ENCODE data around the gene FAM131A.

The FAM131A gene

DNA sequence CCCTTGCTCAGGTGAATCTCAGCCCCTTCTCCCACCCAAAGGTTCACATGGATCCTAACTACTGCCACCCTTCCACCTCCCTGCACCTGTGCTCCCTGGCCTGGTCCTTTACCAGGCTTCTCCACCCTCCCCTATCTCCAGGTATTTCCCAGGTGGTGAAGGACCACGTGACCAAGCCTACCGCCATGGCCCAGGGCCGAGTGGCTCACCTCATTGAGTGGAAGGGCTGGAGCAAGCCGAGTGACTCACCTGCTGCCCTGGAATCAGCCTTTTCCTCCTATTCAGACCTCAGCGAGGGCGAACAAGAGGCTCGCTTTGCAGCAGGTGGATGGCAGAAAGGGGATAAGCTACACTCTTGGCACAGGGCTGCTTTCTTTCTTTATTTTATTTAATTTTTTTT lies 4.5 kb downstream of the FAM131A start:
- no peak for TF ChIP-seq POLR2A (IDR thresholded peaks at IDR 0.05; ENCODE audit: low read depth, low read length)
- DNase-seq (ENCODE audit: insufficient read length, low spot score) = no peak
- FAIRE-seq = no peak

DNA sequence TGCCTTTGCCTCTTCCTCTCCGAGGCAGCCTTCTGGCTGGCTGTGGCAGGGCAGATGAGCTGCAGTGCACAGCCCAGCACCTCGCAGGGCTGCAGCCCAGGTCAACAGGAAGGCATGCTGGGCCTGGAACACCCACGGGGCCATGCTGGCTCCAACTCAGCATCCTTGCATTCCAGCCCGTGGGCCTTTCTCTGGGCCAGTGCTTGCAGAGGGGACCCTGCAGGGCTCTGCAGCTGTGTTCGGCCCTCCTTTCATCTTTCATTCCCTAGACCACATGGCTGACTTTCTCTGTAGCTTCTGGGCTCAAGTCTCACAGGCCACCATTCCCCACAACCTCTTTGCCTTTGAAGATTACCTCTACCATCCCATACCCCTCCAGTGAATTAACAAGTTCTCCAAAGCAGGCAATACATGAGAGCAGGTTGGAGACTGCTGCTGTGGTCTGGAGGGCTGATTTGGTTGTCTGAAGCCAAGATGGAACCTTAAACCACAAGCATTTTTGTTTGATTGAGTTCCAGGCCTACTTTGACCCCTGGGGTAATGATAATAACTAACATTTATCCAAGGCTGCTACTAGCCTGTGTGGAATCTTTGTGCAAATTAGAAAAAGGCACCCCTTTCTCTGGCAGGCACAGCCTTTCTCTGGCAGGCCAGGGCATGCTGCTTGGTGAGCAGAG lies 5.9 kb downstream of the FAM131A start:
- FAIRE-seq = no peak
- no peak for TF ChIP-seq POLR2A (IDR thresholded peaks at IDR 0.05; ENCODE audit: low read depth, low read length)
- DNase-seq (ENCODE audit: insufficient read length, low spot score) = no peak

DNA sequence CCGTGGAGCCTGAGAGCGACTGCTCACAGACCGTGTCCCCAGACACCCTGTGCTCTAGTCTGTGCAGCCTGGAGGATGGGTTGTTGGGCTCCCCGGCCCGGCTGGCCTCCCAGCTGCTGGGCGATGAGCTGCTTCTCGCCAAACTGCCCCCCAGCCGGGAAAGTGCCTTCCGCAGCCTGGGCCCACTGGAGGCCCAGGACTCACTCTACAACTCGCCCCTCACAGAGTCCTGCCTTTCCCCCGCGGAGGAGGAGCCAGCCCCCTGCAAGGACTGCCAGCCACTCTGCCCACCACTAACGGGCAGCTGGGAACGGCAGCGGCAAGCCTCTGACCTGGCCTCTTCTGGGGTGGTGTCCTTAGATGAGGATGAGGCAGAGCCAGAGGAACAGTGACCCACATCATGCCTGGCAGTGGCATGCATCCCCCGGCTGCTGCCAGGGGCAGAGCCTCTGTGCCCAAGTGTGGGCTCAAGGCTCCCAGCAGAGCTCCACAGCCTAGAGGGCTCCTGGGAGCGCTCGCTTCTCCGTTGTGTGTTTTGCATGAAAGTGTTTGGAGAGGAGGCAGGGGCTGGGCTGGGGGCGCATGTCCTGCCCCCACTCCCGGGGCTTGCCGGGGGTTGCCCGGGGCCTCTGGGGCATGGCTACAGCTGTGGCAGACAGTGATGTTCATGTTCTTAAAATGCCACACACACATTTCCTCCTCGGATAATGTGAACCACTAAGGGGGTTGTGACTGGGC lies 7.3 kb downstream of the FAM131A start:
- no peak for TF ChIP-seq POLR2A (IDR thresholded peaks at IDR 0.05; ENCODE audit: low read depth, low read length)
- no peak for DNase-seq (ENCODE audit: insufficient read length, low spot score)
- no peak for FAIRE-seq

DNA sequence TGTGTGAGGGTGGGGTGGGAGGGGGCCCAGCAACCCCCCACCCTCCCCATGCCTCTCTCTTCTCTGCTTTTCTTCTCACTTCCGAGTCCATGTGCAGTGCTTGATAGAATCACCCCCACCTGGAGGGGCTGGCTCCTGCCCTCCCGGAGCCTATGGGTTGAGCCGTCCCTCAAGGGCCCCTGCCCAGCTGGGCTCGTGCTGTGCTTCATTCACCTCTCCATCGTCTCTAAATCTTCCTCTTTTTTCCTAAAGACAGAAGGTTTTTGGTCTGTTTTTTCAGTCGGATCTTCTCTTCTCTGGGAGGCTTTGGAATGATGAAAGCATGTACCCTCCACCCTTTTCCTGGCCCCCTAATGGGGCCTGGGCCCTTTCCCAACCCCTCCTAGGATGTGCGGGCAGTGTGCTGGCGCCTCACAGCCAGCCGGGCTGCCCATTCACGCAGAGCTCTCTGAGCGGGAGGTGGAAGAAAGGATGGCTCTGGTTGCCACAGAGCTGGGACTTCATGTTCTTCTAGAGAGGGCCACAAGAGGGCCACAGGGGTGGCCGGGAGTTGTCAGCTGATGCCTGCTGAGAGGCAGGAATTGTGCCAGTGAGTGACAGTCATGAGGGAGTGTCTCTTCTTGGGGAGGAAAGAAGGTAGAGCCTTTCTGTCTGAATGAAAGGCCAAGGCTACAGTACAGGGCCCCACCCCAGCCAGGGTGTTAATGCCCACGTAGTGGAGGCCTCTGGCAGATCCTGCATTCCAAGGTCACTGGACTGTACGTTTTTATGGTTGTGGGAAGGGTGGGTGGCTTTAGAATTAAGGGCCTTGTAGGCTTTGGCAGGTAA lies 8.1 kb downstream of the FAM131A start:
- DNase-seq (ENCODE audit: insufficient read length, low spot score) (peak; percentile 87), FAIRE-seq (peak; percentile 69)
- TF ChIP-seq POLR2A (IDR thresholded peaks at IDR 0.05; ENCODE audit: low read depth, low read length) = no peak

DNA sequence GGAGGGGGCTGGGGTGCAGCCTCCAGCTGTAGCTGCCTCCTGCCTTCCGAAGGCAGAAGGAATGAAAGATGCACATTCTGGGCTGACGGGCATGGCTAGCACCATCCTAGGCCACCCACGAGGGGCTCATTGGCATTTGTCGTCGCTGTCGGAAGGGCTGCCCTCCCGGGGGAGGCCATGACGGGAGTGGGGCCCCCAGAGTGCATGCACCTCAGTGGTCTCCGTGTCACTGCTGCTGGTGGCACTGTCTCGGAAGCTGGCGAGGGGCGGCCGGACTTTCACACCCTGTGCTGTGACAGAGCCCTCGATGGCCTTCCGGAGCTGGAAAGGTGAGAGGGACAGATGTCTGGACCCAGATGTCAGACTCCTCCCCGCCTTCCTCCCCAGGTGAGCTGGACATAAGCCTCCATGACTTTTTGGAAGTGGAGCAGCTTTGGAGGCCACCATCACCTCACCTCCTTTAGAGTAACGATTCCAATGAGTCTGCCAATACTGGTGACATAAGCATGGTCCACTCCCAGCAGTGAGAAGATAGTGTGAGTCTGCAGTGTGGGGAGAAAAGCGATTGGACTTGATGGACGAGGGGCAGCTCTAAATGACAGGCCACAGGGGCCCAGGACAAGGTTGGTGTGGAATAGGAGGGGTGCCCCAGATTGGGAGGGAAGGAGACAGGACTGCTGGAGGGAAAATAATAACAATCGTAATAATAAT lies 9.2 kb downstream of the FAM131A start:
- FAIRE-seq (no peak), DNase-seq (ENCODE audit: insufficient read length, low spot score) (no peak)
- no peak for TF ChIP-seq POLR2A (IDR thresholded peaks at IDR 0.05; ENCODE audit: low read depth, low read length)

DNA sequence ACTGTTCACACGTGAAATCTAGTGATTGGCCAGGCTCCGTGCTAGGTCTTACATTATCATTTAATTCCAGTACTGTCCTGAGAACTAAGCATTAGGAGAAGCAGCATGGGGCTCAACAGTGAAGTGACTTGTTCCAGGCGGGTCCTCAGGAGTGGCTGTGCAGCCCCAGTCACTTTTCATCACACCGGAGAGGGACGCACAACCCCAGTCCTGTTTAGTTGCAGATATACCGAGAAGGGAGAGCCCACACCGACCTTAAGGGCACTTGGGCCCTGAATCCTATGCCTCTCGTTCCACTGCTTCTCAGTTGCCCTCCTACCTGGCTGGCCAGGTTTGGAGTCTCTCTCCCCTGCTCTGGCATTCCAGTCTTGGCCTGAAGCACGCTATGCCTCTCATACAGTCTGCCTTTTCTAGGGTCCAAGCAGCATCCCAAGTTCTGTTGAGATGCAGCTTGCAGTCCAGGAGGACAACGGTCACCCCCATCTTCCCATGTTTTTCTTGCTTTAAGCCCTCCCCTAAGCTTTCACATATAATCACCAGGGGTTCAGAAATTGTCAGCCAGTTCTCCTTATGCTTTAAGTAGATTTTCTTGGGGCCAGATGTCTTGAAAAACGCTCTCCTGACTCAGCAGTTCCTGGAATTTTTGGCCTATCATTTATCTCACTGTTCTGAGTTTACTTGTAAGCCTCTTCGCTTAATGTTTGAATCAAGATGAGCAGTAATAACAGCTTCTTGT lies 10.1 kb downstream of the FAM131A start:
- DNase-seq (ENCODE audit: insufficient read length, low spot score) (no peak), FAIRE-seq (no peak)
- no peak for TF ChIP-seq POLR2A (IDR thresholded peaks at IDR 0.05; ENCODE audit: low read depth, low read length)

DNA sequence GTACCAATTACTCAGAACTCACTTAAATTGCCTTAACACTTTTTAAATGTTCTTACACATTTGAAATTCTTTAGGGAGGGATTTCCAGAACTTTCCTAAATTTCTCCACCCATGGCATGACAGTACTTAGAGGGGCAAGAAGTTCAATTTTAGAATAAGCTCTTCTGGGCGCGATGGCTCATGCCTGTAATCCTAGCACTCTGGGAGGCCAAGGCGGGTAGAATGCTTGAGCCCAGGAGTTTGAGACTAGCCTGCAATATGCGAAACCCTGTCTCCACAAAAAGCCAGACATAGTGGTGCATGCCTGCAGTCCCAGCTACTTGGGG lies 10.6 kb downstream of the FAM131A start:
- no peak for TF ChIP-seq POLR2A (IDR thresholded peaks at IDR 0.05; ENCODE audit: low read depth, low read length)
- no peak for DNase-seq (ENCODE audit: insufficient read length, low spot score)
- no peak for FAIRE-seq

DNA sequence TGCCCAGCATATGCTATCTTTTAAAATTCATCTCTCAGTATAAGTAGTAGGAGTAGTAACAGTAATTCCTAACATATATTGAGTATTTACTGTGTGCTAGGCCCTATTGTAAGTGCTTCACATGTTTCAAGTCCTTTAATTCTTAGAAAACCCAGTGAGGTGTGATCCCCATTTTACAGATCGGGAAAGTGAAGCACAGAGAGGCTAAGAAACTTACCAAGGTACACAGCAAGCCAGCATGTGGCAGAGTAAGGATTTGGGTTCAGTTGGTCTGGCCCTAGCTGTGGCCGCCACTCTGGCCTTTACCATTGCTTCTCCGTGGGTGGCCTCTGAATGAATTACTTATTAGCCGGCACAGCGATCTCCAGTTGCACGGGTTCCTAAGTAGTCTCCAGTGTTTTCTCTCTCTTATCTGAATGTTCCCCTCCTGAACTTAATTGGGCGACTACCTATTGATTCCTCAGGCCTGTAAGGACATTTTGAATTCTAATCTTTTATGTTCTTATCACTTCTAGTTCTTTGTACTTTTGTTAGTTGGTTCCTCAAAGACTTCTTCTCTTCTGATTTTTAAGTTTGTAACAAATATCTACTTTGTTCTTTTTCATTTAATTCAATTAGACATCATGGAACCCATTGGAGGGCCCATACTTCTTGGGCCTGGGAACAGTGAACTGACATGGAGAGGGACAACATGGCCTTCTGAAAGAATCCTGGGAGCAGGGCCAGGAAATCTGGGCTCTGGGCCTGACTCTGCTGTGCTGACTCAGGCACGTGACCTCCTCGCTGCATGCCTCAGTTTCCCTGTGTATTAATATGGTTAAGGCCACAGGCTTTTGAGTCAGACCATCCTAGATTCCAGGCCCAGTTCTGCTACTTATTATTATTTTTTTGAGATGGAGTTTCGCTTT lies 12.4 kb downstream of the FAM131A start:
- TF ChIP-seq POLR2A (IDR thresholded peaks at IDR 0.05; ENCODE audit: low read depth, low read length) = no peak
- no peak for FAIRE-seq
- DNase-seq (ENCODE audit: insufficient read length, low spot score) = no peak

DNA sequence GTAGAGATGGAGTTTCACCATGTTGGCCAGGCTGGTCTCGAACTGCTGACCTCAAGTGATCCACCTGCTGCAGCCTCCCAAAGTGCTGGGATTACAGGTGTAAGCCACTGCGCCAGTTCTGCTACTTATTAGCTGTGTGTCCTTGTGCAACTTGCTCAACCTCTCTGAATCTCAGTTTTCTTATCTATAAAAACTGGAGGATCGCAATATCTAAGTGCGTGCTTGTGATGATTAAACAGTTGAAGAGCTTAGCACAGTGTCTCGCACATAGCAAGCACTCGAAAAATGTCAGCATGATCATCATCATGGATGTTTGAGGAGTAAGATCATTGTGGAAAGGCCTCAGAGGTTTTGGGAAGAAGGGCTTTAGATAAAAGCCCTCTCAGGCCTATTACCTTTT lies 13.2 kb downstream of the FAM131A start:
- DNase-seq (ENCODE audit: insufficient read length, low spot score) (no peak), FAIRE-seq (no peak)
- TF ChIP-seq POLR2A (IDR thresholded peaks at IDR 0.05; ENCODE audit: low read depth, low read length) = no peak

DNA sequence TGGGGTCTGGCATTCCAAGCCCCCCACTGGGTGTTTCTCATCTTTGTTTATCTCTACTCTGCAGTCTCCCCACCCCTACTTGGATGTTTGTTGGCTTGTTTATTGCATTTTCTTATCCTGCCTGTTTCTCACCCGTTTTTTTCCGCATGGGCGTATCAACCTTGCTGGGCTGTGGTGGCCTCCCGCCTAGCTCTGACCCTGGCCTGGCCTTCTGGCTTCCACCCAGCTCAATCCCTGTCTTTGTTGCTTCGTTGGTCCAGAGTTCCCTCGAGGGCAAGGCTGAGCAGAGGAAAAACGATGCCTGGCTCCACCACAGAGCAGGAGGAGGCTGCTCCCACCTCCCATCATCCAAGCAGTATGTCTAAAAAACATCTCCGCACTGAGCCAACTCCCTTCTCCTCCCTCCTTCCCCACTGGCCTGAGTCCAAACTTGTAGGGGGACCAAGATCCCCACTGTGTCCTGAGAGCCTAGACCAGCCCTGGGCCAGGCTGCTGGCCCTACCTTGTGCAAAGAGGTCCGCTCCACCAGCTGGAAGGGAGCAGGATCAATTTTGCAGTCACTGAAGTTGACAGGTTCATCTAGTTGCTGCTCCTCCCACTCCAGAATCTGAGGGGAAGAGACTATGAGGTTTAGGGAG lies 14.2 kb downstream of the FAM131A start:
- FAIRE-seq (no peak), DNase-seq (ENCODE audit: insufficient read length, low spot score) (no peak)
- TF ChIP-seq POLR2A (IDR thresholded peaks at IDR 0.05; ENCODE audit: low read depth, low read length) = no peak

DNA sequence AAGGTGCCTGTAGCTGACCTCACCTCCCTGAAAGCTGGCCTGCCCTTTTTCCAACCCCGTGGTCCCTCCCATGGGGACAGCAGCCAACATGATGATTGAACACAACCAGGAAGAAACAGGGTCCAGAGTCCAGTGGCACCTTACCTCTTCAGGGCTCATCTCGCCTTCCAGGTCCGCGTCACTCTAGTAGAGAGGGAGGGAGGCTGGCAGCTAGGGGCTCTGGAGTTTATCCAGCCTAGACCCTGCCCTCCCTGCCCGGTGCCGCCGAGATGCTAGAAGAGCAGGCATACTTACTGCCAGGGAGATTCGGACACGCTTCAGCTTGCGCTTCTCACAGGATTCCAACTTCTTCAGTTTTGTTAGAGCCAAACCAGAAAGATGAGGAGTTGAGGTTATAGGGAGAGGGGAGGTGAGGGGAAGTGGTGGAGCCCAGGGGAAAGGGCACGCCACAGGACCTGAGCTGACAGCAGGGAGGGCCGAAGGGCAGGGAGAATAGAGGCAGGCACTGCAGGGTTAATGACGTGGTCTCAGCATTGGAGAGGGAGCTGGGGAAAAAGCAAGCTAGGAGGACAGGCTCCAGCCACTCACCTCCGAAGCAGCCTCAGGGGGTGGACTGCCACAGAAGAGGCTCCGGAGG lies 14.9 kb downstream of the FAM131A start:
- DNase-seq (ENCODE audit: insufficient read length, low spot score) = no peak
- TF ChIP-seq POLR2A (IDR thresholded peaks at IDR 0.05; ENCODE audit: low read depth, low read length) = no peak
- FAIRE-seq = no peak
